A549 (cell line): Measurements from ENCODE around the gene PSORS1C1. TPM values are rescaled to one million over a fixed set of nuclear protein-coding genes. Genes with fewer than 3 reads are reported as not detected.

Experiments used
- ATAC-seq, 2 experiments: fragments of 200-7000 bp in 1 of 2; fragments of >200 bp in 1 of 2; cut with Nextera tagmentation in 1 of 2; cut with Tn5 transposase in 1 of 2; 3 replicates each; pipeline versions ENCODE4 v1.8.0 to v1.9.1; 2018 to 2020; ENCODE audit warnings: mild to moderate bottlenecking in 1 of 2, moderate library complexity in 1 of 2
- CTCF ChIA-PET: fragments of 300-600 bp; sonication (Branson Sonifier 250); formaldehyde crosslinking; extraction: SDS; loops from one replicate; lab custom pipeline; 2021; ENCODE audit warnings: antibody characterized with exemption, inconsistent platforms; lab: Yijun Ruan, JAX
- POLR2A ChIA-PET: fragments of 350-600 bp; formaldehyde crosslinking; extraction: SDS; loops from one replicate; lab custom pipeline; 2021; ENCODE audit warnings: antibody characterized with exemption, inconsistent platforms; lab: Yijun Ruan, JAX
- DNase-seq, 2 experiments: peaks; one replicate each; pipeline versions ENCODE4 v3.0.0 to v3.0.0-alpha.2; 2011 to 2016; ENCODE audit warnings: low read depth in 1 of 2, low spot score in 1 of 2
- FAIRE-seq: peaks from 2 replicates; lab custom pipeline; 2011; peaks lifted over from hg19 to GRCh38; lab: Jason Lieb, UNC
- H3K27ac ChIP-seq, 2 experiments: fragments of >200 bp; sonication (Bioruptor Twin); formaldehyde crosslinking; 3 replicates each; pipeline ENCODE4 v1.5.1; 2016 to 2017
- H3K4me1 ChIP-seq: fragments of >200 bp; sonication (Bioruptor Twin); formaldehyde crosslinking; 3 replicates; pipeline ENCODE4 v1.6.1; 2016
- H3K4me2 ChIP-seq: fragments of >200 bp; sonication (Bioruptor Twin); formaldehyde crosslinking; 3 replicates; pipeline ENCODE4 v1.6.1; 2016
- H3K4me3 ChIP-seq: fragments of >200 bp; sonication (Bioruptor Twin); formaldehyde crosslinking; 3 replicates; pipeline ENCODE4 v1.5.1; 2016
- H3K9me3 ChIP-seq: fragments of >200 bp; sonication (Bioruptor Twin); formaldehyde crosslinking; 3 replicates; pipeline ENCODE4 v1.6.1; 2016
- ATOH8 ChIP-seq: fragments of 250-450 bp; sonication (Bioruptor Pico); IDR thresholded peaks from 2 replicates; pipeline ENCODE4 v1.5.0; 2020; ENCODE audit warnings: low read depth, mild to moderate bottlenecking, moderate library complexity
- BHLHE40 ChIP-seq: IDR thresholded peaks from 2 replicates; pipeline ENCODE4 v1.6.1; 2012; ENCODE audit warnings: low read depth, low read length, inconsistent platforms
- CBX2 ChIP-seq: fragments of 200-600 bp; sonication (generic); IDR thresholded peaks from 2 replicates; pipeline ENCODE4 v1.6.1; 2016; ENCODE audit warnings: low read depth, mild to moderate bottlenecking, borderline replicate concordance
- CBX8 ChIP-seq: fragments of 200-600 bp; sonication (generic); IDR thresholded peaks from 2 replicates; pipeline ENCODE4 v1.6.1; 2016
- CEBPB ChIP-seq, 2 experiments: fragments of >200 bp in 1 of 2; sonication (Bioruptor Twin) in 1 of 2; formaldehyde crosslinking in 1 of 2; IDR thresholded peaks; 2 replicates each; pipeline ENCODE4 v1.6.1; 2012 to 2016
- CHD2 ChIP-seq: fragments of 150-350 bp; IDR thresholded peaks from 2 replicates; pipeline ENCODE4 v1.6.1; 2014; ENCODE audit warnings: low read length; ENCODE audit not compliant: partially characterized antibody
- EHF ChIP-seq: fragments of 250-450 bp; sonication (Bioruptor Pico); IDR thresholded peaks from 2 replicates; pipeline ENCODE4 v1.5.0; 2020; ENCODE audit warnings: mild to moderate bottlenecking
- EHMT2 ChIP-seq: fragments of 200-600 bp; sonication (generic); IDR thresholded peaks from 2 replicates; pipeline ENCODE4 v1.6.1; 2016; ENCODE audit warnings: antibody characterized with exemption, low read depth, mild to moderate bottlenecking, moderate library complexity
- FOSB ChIP-seq: fragments of 250-450 bp; sonication (Bioruptor Pico); IDR thresholded peaks from 2 replicates; pipeline ENCODE4 v1.5.0; 2020; ENCODE audit warnings: mild to moderate bottlenecking, moderate library complexity
- FOXS1 ChIP-seq: fragments of 250-450 bp; sonication (Bioruptor Pico); IDR thresholded peaks from 2 replicates; pipeline ENCODE4 v1.5.0; 2020; ENCODE audit warnings: mild to moderate bottlenecking, moderate library complexity
- HEYL ChIP-seq: fragments of 250-450 bp; sonication (Bioruptor Pico); IDR thresholded peaks from 2 replicates; pipeline ENCODE4 v1.8.0; 2021; ENCODE audit warnings: mild to moderate bottlenecking, moderate library complexity
- HOXA7 ChIP-seq: fragments of 250-450 bp; sonication (Bioruptor Pico); IDR thresholded peaks from 2 replicates; pipeline ENCODE4 v1.5.0; 2020; ENCODE audit warnings: mild to moderate bottlenecking, moderate library complexity
- HOXB13 ChIP-seq: fragments of 250-450 bp; sonication (Bioruptor Pico); IDR thresholded peaks from 2 replicates; pipeline ENCODE4 v1.5.0; 2020; ENCODE audit warnings: low read depth, mild to moderate bottlenecking, moderate library complexity
- HOXB5 ChIP-seq: fragments of 250-450 bp; sonication (Bioruptor Pico); IDR thresholded peaks from 2 replicates; pipeline ENCODE4 v1.5.0; 2020; ENCODE audit warnings: mild to moderate bottlenecking, moderate library complexity
- JUN ChIP-seq, 2 experiments: fragments of >200 bp; sonication (Bioruptor Twin); formaldehyde crosslinking; IDR thresholded peaks; 2 replicates in 1 of 2; 3 replicates in 1 of 2; pipeline ENCODE4 v1.6.1; 2016 to 2017
- JUNB ChIP-seq: fragments of >200 bp; sonication (Bioruptor Twin); formaldehyde crosslinking; IDR thresholded peaks from 2 replicates; pipeline ENCODE4 v1.6.1; 2016
- KDM5A ChIP-seq: fragments of 200-600 bp; sonication (generic); IDR thresholded peaks from 2 replicates; pipeline ENCODE4 v1.6.1; 2016; ENCODE audit warnings: antibody characterized with exemption, mild to moderate bottlenecking
- POLR2AphosphoS2 ChIP-seq: conservative IDR thresholded peaks from 2 replicates; pipeline ENCODE4 v1.6.1; 2012; ENCODE audit warnings: low read length, improper control_type of control experiment, inconsistent platforms
- RNF2 ChIP-seq: fragments of 200-600 bp; sonication (generic); IDR thresholded peaks from 2 replicates; pipeline ENCODE4 v1.6.1; 2016; ENCODE audit warnings: low read depth, mild to moderate bottlenecking, antibody characterized with exemption, moderate library complexity, borderline replicate concordance
- SREBF2 ChIP-seq: fragments of 450-650 bp; IDR thresholded peaks from 2 replicates; pipeline ENCODE4 v1.6.1; 2014; ENCODE audit warnings: mild to moderate bottlenecking, moderate library complexity
- USF2 ChIP-seq: fragments of 450-650 bp; IDR thresholded peaks from 2 replicates; pipeline ENCODE4 v1.6.1; 2014; ENCODE audit warnings: antibody characterized with exemption
- ZC3H11A ChIP-seq: fragments of 450-650 bp; IDR thresholded peaks from 2 replicates; pipeline ENCODE4 v1.6.1; 2014; ENCODE audit warnings: antibody characterized with exemption, mild to moderate bottlenecking
- ZFP36 ChIP-seq: fragments of 450-650 bp; IDR thresholded peaks from 2 replicates; pipeline ENCODE4 v1.6.1; 2014; ENCODE audit warnings: borderline replicate concordance; ENCODE audit not compliant: partially characterized antibody
- ZNF302 ChIP-seq: fragments of 250-450 bp; sonication (Bioruptor Pico); IDR thresholded peaks from 2 replicates; pipeline ENCODE4 v1.9.0; 2021; ENCODE audit warnings: inconsistent platforms, mild to moderate bottlenecking, moderate library complexity
- WGBS: methylation state at CpG from one replicate; pipeline ENCODE4 v1.1.6; 2017; ENCODE audit errors: missing lambda C conversion rate; 5-methylcytosine and 5-hydroxymethylcytosine counted together
- polyA plus RNA-seq, 4 experiments: library from polyadenylated mRNA; depleted of rRNA in 3 of 4; stranded (reverse); fragments of >200 nt; fragmentation: RNase III in 1 of 4; extraction: RNeasy Plus Mini Kit Qiagen cat#74134 plus additional on column Dnase treatment in 1 of 4; gene quantifications; 2 replicates in 3 of 4; 3 replicates in 1 of 4; pipeline ENCODE4 v1.2.3, GENCODE V29; 2011 to 2017
- TF ChIP-seq, protein P1 (sequence below): fragments of 150-350 bp; IDR thresholded peaks from 2 replicates; pipeline ENCODE4 v1.6.1; 2014; ENCODE audit warnings: low read depth, mild to moderate bottlenecking, low read length
- TF ChIP-seq, protein P2 (sequence below): fragments of 250-450 bp; sonication (Bioruptor Pico); IDR thresholded peaks from 2 replicates; pipeline ENCODE4 v1.5.0; 2021; ENCODE audit warnings: mild to moderate bottlenecking, moderate library complexity, borderline replicate concordance
- TF ChIP-seq, protein P3 (sequence below): IDR thresholded peaks from 2 replicates; pipeline ENCODE4 v1.6.1; 2012

Gene PSORS1C1
- polyA plus RNA-seq, 2 of the 4 experiments (the other 2 are of a cell fraction), result 2.3 to 4.3 TPM

DNA sequence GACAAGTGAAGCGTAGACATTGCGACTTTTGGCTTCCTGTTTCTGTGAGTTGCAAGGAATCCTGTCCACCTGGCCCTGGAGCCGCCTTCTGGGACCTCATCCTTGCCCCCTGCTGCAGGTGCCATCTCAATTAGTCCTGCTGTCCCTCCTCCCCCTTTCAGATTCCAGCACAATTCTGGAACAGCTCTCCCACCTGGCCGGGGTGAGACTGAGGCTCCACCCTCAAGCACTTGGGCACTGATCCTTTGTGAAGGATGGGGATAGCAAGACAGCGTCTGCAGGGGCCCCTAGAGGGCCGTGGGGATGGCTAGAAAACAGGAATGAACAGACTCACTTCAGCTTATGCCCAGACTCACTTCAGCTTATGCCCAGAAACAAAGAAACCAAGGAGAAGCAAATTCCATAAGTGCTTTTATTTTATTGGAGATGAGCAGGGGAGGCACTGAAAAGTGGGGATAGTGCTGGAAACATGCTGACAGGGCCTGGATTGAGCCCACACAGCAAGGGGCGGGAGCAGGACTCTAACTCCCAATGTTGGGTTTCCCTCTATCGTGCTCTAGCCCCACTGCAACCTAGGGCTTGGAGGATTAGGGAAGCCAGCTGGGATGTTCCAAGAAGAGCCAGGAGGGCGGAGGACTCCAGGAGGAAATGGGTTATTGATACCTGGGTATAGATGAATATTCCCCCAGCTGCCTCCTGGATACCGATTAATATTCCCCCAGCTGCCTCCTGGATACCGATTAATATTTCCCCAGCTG, 3.6 kb upstream of the PSORS1C1 start:
- ChIA-PET POLR2A (no interaction called here), CTCF (interaction anchor here (1.0 to 2.4 kb wide), 6 partner anchors 11 to 196 kb away, joined by 3 to 8 read pairs (median 4); no protein-coding TSS in a partner anchor)
- Histone ChIP-seq H3K4me2 (no peak overlapping the region), H3K9me3 (no peaks in the 10 kb centered on the region), H3K4me1 (peaks cover 16% of the 10 kb centered on the region), H3K4me3 (no peak overlapping the region), H3K27ac (no peak overlapping the region)
- DNase-seq, result no peak
- no peak for ATAC-seq
- no peak for FAIRE-seq
- TF ChIP-seq ZFP36, result no peak
- TF ChIP-seq FOXS1 (CRISPR knock-in tag), result no peak
- no peak for TF ChIP-seq KDM5A
- no peak for TF ChIP-seq CHD2
- TF ChIP-seq CEBPB (IDR thresholded peaks at IDR 0.05), result no peak
- TF ChIP-seq POLR2AphosphoS2, result no peak
- TF ChIP-seq HOXA7, result no peak
- TF ChIP-seq HOXB5 (CRISPR knock-in tag), result no peak
- TF ChIP-seq EHF (CRISPR knock-in tag), result no peak
- TF ChIP-seq HEYL (CRISPR knock-in tag), result no peak
- TF ChIP-seq EHMT2, result no peak
- no peak for TF ChIP-seq FOSB (CRISPR knock-in tag)
- TF ChIP-seq ZNF302 (CRISPR knock-in tag), result no peak
- no peak for TF ChIP-seq RNF2
- TF ChIP-seq, protein P1, sequence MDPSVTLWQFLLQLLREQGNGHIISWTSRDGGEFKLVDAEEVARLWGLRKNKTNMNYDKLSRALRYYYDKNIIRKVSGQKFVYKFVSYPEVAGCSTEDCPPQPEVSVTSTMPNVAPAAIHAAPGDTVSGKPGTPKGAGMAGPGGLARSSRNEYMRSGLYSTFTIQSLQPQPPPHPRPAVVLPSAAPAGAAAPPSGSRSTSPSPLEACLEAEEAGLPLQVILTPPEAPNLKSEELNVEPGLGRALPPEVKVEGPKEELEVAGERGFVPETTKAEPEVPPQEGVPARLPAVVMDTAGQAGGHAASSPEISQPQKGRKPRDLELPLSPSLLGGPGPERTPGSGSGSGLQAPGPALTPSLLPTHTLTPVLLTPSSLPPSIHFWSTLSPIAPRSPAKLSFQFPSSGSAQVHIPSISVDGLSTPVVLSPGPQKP, result no peak
- TF ChIP-seq, protein P2, sequence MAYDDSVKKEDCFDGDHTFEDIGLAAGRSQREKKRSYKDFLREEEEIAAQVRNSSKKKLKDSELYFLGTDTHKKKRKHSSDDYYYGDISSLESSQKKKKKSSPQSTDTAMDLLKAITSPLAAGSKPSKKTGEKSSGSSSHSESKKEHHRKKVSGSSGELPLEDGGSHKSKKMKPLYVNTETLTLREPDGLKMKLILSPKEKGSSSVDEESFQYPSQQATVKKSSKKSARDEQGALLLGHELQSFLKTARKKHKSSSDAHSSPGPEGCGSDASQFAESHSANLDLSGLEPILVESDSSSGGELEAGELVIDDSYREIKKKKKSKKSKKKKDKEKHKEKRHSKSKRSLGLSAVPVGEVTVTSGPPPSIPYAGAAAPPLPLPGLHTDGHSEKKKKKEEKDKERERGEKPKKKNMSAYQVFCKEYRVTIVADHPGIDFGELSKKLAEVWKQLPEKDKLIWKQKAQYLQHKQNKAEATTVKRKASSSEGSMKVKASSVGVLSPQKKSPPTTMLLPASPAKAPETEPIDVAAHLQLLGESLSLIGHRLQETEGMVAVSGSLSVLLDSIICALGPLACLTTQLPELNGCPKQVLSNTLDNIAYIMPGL (CRISPR knock-in tag), result no peak
- no peak for TF ChIP-seq SREBF2
- TF ChIP-seq, protein P3, sequence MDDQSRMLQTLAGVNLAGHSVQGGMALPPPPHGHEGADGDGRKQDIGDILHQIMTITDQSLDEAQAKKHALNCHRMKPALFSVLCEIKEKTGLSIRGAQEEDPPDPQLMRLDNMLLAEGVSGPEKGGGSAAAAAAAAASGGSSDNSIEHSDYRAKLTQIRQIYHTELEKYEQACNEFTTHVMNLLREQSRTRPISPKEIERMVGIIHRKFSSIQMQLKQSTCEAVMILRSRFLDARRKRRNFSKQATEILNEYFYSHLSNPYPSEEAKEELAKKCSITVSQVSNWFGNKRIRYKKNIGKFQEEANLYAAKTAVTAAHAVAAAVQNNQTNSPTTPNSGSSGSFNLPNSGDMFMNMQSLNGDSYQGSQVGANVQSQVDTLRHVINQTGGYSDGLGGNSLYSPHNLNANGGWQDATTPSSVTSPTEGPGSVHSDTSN, result no peak
- no peak for TF ChIP-seq USF2
- TF ChIP-seq, all 56 proteins: peak for 0
- 80% methylated on average over 10 of the region's 11 CpGs for WGBS

DNA sequence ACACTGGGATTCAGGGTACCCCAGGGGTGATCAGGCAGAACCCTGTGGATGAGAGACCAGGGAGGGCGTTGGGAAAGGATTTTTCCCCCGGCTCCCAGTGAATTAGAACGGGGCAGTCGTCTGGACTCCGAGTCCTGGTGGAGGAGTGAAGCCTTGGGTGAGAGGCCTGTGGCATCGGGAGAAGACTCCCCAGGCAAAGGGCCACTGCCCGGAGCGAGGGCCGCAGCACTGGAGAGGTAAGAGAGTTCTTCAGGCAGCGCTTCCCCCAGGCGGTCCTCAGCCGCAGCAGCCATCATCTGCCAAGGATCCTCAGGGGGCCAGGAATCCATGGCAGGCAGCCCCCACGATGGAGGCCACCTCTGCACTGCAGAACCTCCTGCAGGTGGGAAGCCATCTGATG, 2.9 kb upstream of the PSORS1C1 start:
- 89% methylated on average over 7 of the region's 13 CpGs for WGBS
- no peak overlapping the region for H3K27ac ChIP-seq
- H3K4me1 ChIP-seq, result peaks cover 16% of the 10 kb centered on the region
- no peak for DNase-seq
- H3K4me3 ChIP-seq, result no peak overlapping the region
- FAIRE-seq, result no peak
- no peaks in the 10 kb centered on the region for H3K9me3 ChIP-seq
- ATAC-seq, result no peak
- ChIA-PET POLR2A (no interaction called here), CTCF (interaction anchor here (0.7 to 2.4 kb wide), 6 partner anchors 10 to 196 kb away, joined by 3 to 8 read pairs (median 4); no protein-coding TSS in a partner anchor)
- no peak overlapping the region for H3K4me2 ChIP-seq
- TF ChIP-seq JUN (IDR thresholded peaks at IDR 0.05), result no peak
- TF ChIP-seq ZC3H11A, result no peak
- TF ChIP-seq, protein P2 (CRISPR knock-in tag), result no peak
- TF ChIP-seq CBX8, result no peak
- no peak for TF ChIP-seq HOXB13 (CRISPR knock-in tag)
- no peak for TF ChIP-seq CBX2
- TF ChIP-seq ATOH8, result no peak
- no peak for TF ChIP-seq JUNB
- no peak for TF ChIP-seq POLR2AphosphoS2
- no peak for TF ChIP-seq BHLHE40
- TF ChIP-seq USF2, result no peak
- TF ChIP-seq HEYL (CRISPR knock-in tag), result no peak
